ENCODE measurements around the gene RBM48.

RBM48 gene

DNA sequence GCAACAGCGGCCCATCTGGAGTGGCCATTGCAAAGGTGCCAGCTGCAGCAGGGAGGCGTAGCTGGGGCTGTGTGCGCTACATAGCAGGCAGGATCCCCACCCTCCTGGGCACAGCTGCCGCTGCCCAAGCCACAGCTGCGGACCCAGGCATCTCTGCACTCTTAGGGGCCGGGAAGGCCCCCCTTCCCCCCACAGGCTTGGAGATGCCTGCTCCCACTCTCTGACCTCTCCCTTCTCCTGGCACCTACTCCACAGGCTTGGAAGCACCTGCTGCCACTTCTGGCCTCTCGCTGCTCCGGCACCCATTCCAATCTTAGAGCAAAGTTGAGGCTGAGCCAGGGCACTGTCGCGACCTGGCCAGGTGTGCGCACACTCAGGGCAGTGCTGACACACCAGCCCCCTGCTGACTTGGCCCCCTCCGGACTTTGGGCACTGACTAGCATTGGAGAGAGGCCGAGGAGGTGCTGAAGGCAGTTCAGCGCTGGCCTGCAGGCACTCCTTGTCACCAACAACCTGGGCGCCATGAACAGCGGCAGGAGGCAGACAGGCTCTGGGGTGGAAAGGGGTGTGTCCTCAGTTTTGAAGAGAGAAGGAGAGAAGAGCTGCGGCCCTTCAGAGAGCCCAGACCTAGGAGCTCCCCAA, 18.4 kb downstream of the RBM48 start:
- no peak for DNase-seq

- no peak for DNase-seq
These were observed 19.0 kb downstream of the RBM48 start for GRCh38 chr7:92547579-92547978.

- DNase-seq: no peak
These were observed 21.6 kb downstream of the RBM48 start for GRCh38 chr7:92550194-92550593.

DNA sequence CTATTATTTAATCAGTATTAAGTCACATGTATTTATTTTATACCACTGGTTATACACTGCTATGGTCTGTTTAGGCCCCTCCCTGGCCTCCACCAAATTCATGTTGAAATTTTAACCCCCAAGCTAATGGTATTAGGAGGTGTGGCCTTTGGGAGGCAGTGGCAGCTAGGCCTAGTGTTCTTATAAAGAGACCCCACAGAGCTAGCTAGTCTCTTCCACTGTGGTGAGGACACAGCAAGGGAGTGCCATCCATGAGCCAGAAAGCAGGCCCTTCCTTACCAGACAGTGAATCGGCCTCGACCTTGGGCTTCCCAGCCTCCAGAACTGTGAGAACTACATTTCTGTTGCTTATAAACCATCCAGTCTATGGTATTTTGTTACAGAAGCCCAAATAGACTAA, 28.7 kb downstream of the RBM48 start:
- no peak for DNase-seq

DNA sequence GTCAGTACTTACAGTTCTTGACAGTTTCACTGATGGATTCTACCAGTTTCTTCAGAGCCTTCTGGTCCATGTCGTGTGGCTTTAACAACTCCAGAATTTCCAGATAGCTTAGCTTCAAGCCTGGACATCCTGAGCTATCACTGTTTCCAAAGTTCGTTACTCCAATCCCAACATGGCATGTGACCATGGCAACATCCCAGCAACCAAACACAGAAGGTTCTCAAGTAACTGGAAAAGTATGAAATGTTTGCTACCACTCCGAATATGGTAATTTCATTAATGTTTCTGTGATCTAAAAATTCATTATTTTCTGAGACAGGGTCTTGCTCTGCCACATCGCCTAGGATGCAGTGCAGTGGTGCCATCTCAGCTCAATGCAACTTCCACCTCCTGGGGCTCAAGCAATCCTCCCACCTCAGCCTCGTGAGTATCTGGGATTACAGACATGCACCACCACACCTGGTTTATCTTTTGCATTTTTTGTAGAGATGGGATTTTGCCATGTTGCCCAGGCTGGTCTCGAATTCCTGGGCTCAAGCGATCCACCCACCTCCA, 29.3 kb downstream of the RBM48 start:
- DNase-seq: no peak

- no peak for DNase-seq
These were observed 32.0 kb downstream of the RBM48 start for GRCh38 chr7:92560602-92561001.

DNA sequence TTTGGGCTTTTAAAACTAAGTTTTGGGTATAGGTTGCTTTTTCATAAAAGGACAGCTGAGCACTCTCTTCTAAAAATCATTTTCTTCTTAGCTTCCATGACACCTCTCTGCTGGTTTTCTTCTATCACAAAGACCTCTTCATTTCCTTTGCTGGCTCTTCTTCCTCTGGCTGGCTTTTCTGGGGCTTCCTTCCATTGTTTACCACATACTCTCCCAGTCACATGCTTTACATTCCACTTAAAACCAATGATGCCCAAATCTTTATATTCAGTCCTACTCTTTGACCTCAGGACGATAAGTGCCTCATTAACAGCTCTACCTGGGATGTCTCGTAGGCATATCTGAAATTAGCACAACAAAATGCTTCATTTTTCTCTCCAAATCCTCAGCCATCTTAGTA, 34.8 kb downstream of the RBM48 start:
- DNase-seq: no peak

- DNase-seq: no peak
These were observed 38.9 kb downstream of the RBM48 start for GRCh38 chr7:92567460-92567859.

- no peak for DNase-seq
These were observed 40.5 kb downstream of the RBM48 start for GRCh38 chr7:92569137-92569536.

DNA sequence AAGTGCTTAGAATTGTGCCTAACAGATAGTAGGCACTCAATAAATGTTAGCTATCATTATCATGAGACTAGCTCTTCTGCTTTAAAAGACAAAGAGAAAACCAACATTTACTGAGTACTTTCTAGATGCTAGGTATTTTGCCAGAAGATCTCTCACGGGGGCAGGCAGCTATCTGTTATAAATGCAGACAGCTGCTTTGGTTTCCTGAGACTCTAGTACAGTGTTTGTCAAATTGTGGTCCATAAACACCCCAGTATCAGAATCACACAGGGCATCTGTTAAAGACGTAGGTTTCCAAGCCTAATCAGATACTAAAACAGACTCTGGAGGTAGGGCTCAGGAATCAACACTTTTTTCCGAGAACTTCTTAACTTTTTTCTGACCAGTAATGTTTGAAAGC, 47.7 kb downstream of the RBM48 start:
- no peak for DNase-seq

DNA sequence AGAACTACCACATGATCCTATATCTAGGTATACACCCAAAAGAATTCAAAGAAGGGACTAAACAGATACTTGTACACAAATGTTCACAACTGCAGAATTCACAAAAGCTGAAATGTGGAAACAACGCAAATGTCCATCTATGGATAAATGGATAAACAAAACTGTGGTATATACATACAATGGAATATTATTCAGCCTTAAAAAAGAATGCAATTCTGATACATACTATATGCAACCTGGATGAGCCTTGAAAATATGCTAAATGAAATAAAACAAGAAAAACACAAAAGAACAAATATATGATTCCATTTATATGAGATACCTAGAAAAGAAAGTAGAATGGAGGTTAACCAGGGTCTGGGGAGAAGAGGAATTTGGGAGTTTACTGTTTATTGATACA, 54.4 kb downstream of the RBM48 start:
- DNase-seq: no peak

GRCh38 chr7:92584953-92585352, 56.4 kb downstream of the RBM48 start:
- no peak for DNase-seq

GRCh38 chr7:92586403-92586802, 57.8 kb downstream of the RBM48 start:
- DNase-seq: no peak

GRCh38 chr7:92586841-92587240, 58.2 kb downstream of the RBM48 start:
- DNase-seq: no peak
